Thyroid gland (tissue), 4 donors: Measurements from ENCODE around the gene SMYD1. TPM values are rescaled to one million over a fixed set of nuclear protein-coding genes. Genes with fewer than 3 reads are reported as not detected.

Experiments
- DNase-seq, 2 donors: peaks; one replicate each; pipeline ENCODE4 v3.0.0-alpha.2; 2019
- H3K27ac ChIP-seq, 3 donors: fragments of 200-600 bp; sonication (generic); 1 replicate in 2 of 3; 2 replicates in 1 of 3; pipeline ENCODE4 v1.5.1; 2016 to 2019; ENCODE audit warnings: mild to moderate bottlenecking in 1 of 3, moderate library complexity in 1 of 3
- H3K27me3 ChIP-seq: fragments of 200-600 bp; sonication (generic); one replicate; pipeline ENCODE4 v1.5.1; 2019
- H3K36me3 ChIP-seq, 2 donors: fragments of 200-600 bp; sonication (generic); one replicate each; pipeline ENCODE4 v1.5.1; 2016 to 2019
- H3K4me1 ChIP-seq, 2 donors: fragments of 200-600 bp; sonication (generic); one replicate each; pipeline ENCODE4 v1.5.1; 2017 to 2019
- H3K4me3 ChIP-seq, 3 donors: fragments of 200-600 bp; sonication (generic); replicated peaks in 1 of 3; 1 replicate in 2 of 3; 2 replicates in 1 of 3; pipeline ENCODE4 v1.5.1; 2016; ENCODE audit warnings: mild to moderate bottlenecking in 1 of 3
- H3K9me3 ChIP-seq: fragments of 200-600 bp; sonication (generic); one replicate; pipeline ENCODE4 v1.5.1; 2017
- CTCF ChIP-seq, 6 experiments: fragments of 200-600 bp in 3 of 6; fragments of 450-650 bp in 3 of 6; sonication (generic) in 3 of 6; IDR thresholded peaks; one replicate each; pipeline ENCODE4 v1.5.1; 2016 to 2019; ENCODE audit warnings: antibody characterized with exemption in 6 of 6, mild to moderate bottlenecking in 2 of 6, inconsistent platforms in 1 of 6, moderate library complexity in 1 of 6
- POLR2A ChIP-seq, 2 donors: fragments of 450-650 bp; IDR thresholded peaks; one replicate each; pipeline ENCODE4 v1.6.1; 2017; ENCODE audit warnings: antibody characterized with exemption in 2 of 2, mild to moderate bottlenecking in 2 of 2, moderate library complexity in 1 of 2
- WGBS, 2 donors: methylation state at CpG; one replicate each; pipeline ENCODE4 v1.1.5; 2017; 5-methylcytosine and 5-hydroxymethylcytosine counted together
- intact Hi-C: fragments of 100-400 bp; cut with DNase I; formaldehyde crosslinking; loops from one replicate; pipeline ENCODE4 v1.15.1; 2023
- total RNA-seq, 4 donors: library from RNA; depleted of rRNA; stranded (reverse); fragments of >200 nt; gene quantifications; one replicate each; pipeline ENCODE4 v1.2.3, GENCODE V29; 2016

Gene SMYD1
- total RNA-seq, 4 donors from 2014 or later, result not detected

GRCh38 chr2:88136817-88137216 lies 69.2 kb downstream of the SMYD1 start:
- Histone ChIP-seq H3K4me1 (no peaks in the 10 kb centered on the region), H3K27ac (no peak overlapping the region), H3K36me3 (no peaks in the 10 kb centered on the region), H3K27me3 (no peaks in the 10 kb centered on the region), H3K9me3 (no peaks in the 10 kb centered on the region), H3K4me3 (no peak overlapping the region)
- intact Hi-C loops, result no loop called here
- no peak for DNase-seq
- 84 to 86% methylated on average over 4 of the region's 4 CpGs for WGBS, 2 donors
- no peak for TF ChIP-seq POLR2A (IDR thresholded peaks at IDR 0.05)
- no peak for TF ChIP-seq CTCF (IDR thresholded peaks at IDR 0.05)

GRCh38 chr2:88137833-88138232 lies 70.2 kb downstream of the SMYD1 start:
- Histone ChIP-seq H3K4me1 (no peaks in the 10 kb centered on the region), H3K36me3 (no peaks in the 10 kb centered on the region), H3K27ac (no peak overlapping the region), H3K27me3 (no peaks in the 10 kb centered on the region), H3K4me3 (no peak overlapping the region), H3K9me3 (no peaks in the 10 kb centered on the region)
- 93 to 94% methylated on average over 4 of the region's 4 CpGs for WGBS, 2 donors
- DNase-seq, result no peak
- no peak for TF ChIP-seq CTCF (IDR thresholded peaks at IDR 0.05)
- TF ChIP-seq POLR2A (IDR thresholded peaks at IDR 0.05), result no peak
- intact Hi-C loops, result no loop called here

- Histone ChIP-seq H3K9me3 (no peaks in the 10 kb centered on the region), H3K27me3 (no peaks in the 10 kb centered on the region), H3K27ac (no peak overlapping the region), H3K36me3 (no peaks in the 10 kb centered on the region), H3K4me3 (no peak overlapping the region), H3K4me1 (no peaks in the 10 kb centered on the region)
- no peak for DNase-seq
- intact Hi-C loops, result no loop called here
- TF ChIP-seq CTCF (IDR thresholded peaks at IDR 0.05) (no peak), POLR2A (IDR thresholded peaks at IDR 0.05) (no peak)
- WGBS, 2 donors, result 73 to 86% methylated on average over 2 of the region's 2 CpGs
These were observed 71.6 kb downstream of the SMYD1 start for GRCh38 chr2:88139203-88139702.

- WGBS, 2 donors, result 84 to 86% methylated on average over 6 of the region's 6 CpGs
- Histone ChIP-seq H3K4me1 (no peaks in the 10 kb centered on the region), H3K4me3 (no peak overlapping the region), H3K27me3 (no peaks in the 10 kb centered on the region), H3K9me3 (no peaks in the 10 kb centered on the region), H3K36me3 (no peaks in the 10 kb centered on the region), H3K27ac (no peak overlapping the region)
- TF ChIP-seq POLR2A (IDR thresholded peaks at IDR 0.05) (no peak), CTCF (IDR thresholded peaks at IDR 0.05) (no peak)
- intact Hi-C loops, result no loop called here
- DNase-seq, result no peak
These were observed 72.2 kb downstream of the SMYD1 start for GRCh38 chr2:88139804-88140203.

DNA sequence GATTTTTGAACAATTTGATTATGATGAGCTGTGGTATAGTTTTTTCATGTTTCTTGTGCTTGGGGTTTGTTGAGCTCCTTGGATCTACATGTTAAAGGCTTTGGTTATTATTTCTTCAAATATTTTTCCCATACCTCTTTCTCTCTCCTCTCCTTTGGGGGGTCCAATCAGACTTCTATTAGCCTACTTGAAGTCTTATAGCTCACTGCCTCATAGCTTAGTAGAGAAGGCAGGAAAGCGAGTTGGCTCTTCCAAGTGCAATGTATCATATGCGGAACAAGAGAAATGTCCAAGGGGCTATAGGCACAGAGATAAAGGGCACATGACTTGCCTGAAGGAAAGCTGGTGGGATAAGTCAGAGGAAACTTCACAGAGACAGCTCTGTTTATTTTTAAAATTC lies 74.3 kb downstream of the SMYD1 start:
- WGBS, 2 donors, result 95 to 100% methylated on average over 2 of the region's 2 CpGs
- intact Hi-C loops, result no loop called here
- Histone ChIP-seq H3K36me3 (no peaks in the 10 kb centered on the region), H3K27me3 (no peaks in the 10 kb centered on the region), H3K4me1 (no peaks in the 10 kb centered on the region), H3K27ac (no peak overlapping the region), H3K4me3 (no peak overlapping the region), H3K9me3 (no peaks in the 10 kb centered on the region)
- no peak for DNase-seq
- TF ChIP-seq CTCF (IDR thresholded peaks at IDR 0.05), result no peak
- no peak for TF ChIP-seq POLR2A (IDR thresholded peaks at IDR 0.05)
